ENCODE data around the gene SOHLH1.

DNA sequence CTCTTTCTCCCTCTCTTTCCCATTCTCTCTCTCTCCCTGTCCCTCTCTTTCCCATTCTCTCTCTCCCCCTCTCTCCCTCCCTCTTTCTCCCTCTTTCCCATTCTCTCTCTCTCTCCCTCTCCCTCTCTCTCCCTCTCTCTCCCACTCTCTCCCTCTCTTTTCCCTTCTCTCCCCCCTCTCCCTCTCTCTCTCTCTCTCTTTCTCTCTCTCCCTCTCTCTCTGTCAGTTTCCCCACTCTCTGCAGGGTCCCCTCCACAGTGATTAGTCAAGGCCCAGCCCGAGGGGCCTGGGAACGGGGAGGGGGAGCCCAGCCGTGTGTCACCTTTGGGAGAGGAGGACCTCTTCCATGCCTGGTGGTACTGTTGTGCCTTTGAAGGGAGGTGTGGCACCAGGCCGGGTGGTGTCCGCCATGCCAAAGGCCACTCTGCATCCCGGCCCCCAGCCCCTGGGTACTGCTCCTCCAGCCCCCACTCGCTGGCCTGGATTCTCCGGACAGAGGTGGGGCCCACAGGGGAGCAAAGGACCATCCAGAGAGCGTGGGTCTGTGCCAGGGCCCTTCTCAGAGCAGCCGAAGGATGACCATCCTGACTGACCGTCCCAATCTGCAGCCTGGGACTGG lies 28.1 kb upstream of the SOHLH1 start:
- TF ChIP-seq, protein P1, sequence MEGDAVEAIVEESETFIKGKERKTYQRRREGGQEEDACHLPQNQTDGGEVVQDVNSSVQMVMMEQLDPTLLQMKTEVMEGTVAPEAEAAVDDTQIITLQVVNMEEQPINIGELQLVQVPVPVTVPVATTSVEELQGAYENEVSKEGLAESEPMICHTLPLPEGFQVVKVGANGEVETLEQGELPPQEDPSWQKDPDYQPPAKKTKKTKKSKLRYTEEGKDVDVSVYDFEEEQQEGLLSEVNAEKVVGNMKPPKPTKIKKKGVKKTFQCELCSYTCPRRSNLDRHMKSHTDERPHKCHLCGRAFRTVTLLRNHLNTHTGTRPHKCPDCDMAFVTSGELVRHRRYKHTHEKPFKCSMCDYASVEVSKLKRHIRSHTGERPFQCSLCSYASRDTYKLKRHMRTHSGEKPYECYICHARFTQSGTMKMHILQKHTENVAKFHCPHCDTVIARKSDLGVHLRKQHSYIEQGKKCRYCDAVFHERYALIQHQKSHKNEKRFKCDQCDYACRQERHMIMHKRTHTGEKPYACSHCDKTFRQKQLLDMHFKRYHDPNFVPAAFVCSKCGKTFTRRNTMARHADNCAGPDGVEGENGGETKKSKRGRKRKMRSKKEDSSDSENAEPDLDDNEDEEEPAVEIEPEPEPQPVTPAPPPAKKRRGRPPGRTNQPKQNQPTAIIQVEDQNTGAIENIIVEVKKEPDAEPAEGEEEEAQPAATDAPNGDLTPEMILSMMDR (IDR thresholded peaks at IDR 0.05; ENCODE audit: low read depth, low read length, poor library complexity, severe bottlenecking): no peak
- TF ChIP-seq EZH2phosphoT487 (IDR thresholded peaks at IDR 0.05; ENCODE audit: borderline replicate concordance, low read length): no peak

Data from DOHH2 (cell line).